B cell (primary cell): ENCODE results near the gene SDHAF2. TPM values are rescaled to one million over a fixed set of nuclear protein-coding genes. Genes with fewer than 3 reads are reported as not detected.
"Not testable (repeated sequence)": the region's sequence is repeated elsewhere in the genome, so short reads cannot be mapped to it uniquely, and the experiment has no call there.

Source experiments
- ATAC-seq: fragments of 200-7000 bp; cut with Tn5 transposase; one replicate; pipeline ENCODE4 v1.10.0; 2021; ENCODE audit warnings: low read depth, mild to moderate bottlenecking, moderate number of reproducible peaks, moderate library complexity
- CTCF ChIA-PET: fragments of 350-600 bp; sonication (Branson Sonifier 250); formaldehyde crosslinking; loops from one replicate; lab custom pipeline; 2021; ENCODE audit warnings: antibody characterized with exemption, inconsistent platforms; lab: Charles Lee
- POLR2A ChIA-PET: fragments of 350-600 bp; sonication (Branson Sonifier 250); formaldehyde crosslinking; loops from one replicate; lab custom pipeline; 2021; ENCODE audit warnings: antibody characterized with exemption; lab: Charles Lee
- DNase-seq: peaks from one replicate; pipeline ENCODE4 v3.0.0; 2013
- H2AFZ ChIP-seq: 2 replicates; pipeline ENCODE4 v1.6.1; 2012; ENCODE audit warnings: mild to moderate bottlenecking, low read depth, low read length; ENCODE audit not compliant: insufficient read depth, poor library complexity, severe bottlenecking
- H3K27ac ChIP-seq, 2 donors: 1 replicate in 1 of 2; 2 replicates in 1 of 2; pipeline ENCODE4 v1.5.1; 2012 to 2013; ENCODE audit warnings: low read length in 2 of 2, mild to moderate bottlenecking in 2 of 2, moderate library complexity in 1 of 2
- H3K27me3 ChIP-seq, 4 experiments: fragments of 200-600 bp in 1 of 4; sonication (generic) in 1 of 4; replicated peaks in 1 of 4; 1 replicate in 2 of 4; 2 replicates in 2 of 4; pipeline versions ENCODE4 v1.6.1 to v1.7.0; 2013 to 2016; ENCODE audit warnings: low read length in 3 of 4, mild to moderate bottlenecking in 2 of 4, mixed read lengths in 1 of 4, moderate library complexity in 1 of 4; ENCODE audit not compliant: insufficient read depth in 4 of 4, control insufficient read depth in 3 of 4; ENCODE audit errors: control extremely low read depth in 1 of 4
- H3K36me3 ChIP-seq, 2 experiments: replicated peaks in 1 of 2; 1 replicate in 1 of 2; 2 replicates in 1 of 2; pipeline versions ENCODE4 v1.6.1 to v1.7.1; 2013; ENCODE audit warnings: low read length in 1 of 2; ENCODE audit not compliant: insufficient read depth in 2 of 2, control insufficient read depth in 1 of 2; ENCODE audit errors: control extremely low read depth in 1 of 2, extremely low read depth in 1 of 2
- H3K4me1 ChIP-seq, 2 donors: fragments of 200-600 bp in 1 of 2; sonication (generic) in 1 of 2; 1 replicate in 1 of 2; 2 replicates in 1 of 2; pipeline versions ENCODE4 v1.5.1 to v1.6.1; 2013 to 2017; ENCODE audit warnings: low read length in 2 of 2; ENCODE audit not compliant: control insufficient read depth in 2 of 2, insufficient read depth in 2 of 2
- H3K4me2 ChIP-seq: replicated peaks from 2 replicates; pipeline ENCODE3; 2012; ENCODE audit warnings: mild to moderate bottlenecking, low read depth, low read length; ENCODE audit not compliant: poor library complexity, severe bottlenecking
- H3K4me3 ChIP-seq, 5 experiments: fragments of 200-600 bp in 1 of 5; sonication (generic) in 1 of 5; 1 replicate in 3 of 5; 2 replicates in 2 of 5; pipeline versions ENCODE4 v1.5.1 to v1.7.0; 2011 to 2016; ENCODE audit warnings: low read length in 4 of 5, mild to moderate bottlenecking in 4 of 5, low read depth in 2 of 5, control low read depth in 1 of 5, moderate library complexity in 1 of 5; ENCODE audit not compliant: insufficient read depth in 1 of 5; ENCODE audit errors: control extremely low read depth in 1 of 5, extremely low read depth in 1 of 5
- H3K79me2 ChIP-seq: fragments of 200-600 bp; sonication (generic); one replicate; pipeline ENCODE4 v1.6.0; 2016; ENCODE audit warnings: low read length; ENCODE audit not compliant: control insufficient read depth, insufficient read depth
- H3K9ac ChIP-seq: fragments of 200-600 bp; sonication (generic); 2 replicates; pipeline ENCODE4 v1.6.1; 2017; ENCODE audit warnings: mild to moderate bottlenecking, low read length, moderate library complexity
- H3K9me3 ChIP-seq, 3 donors: one replicate each; pipeline versions ENCODE4 v1.6.1 to v1.7.1; 2013; ENCODE audit warnings: low read length in 2 of 3; ENCODE audit not compliant: control insufficient read depth in 2 of 3, insufficient read depth in 1 of 3; ENCODE audit errors: control extremely low read depth in 1 of 3
- H4K20me1 ChIP-seq: 2 replicates; pipeline ENCODE4 v1.6.0; 2012; ENCODE audit warnings: mild to moderate bottlenecking, low read length; ENCODE audit not compliant: insufficient read depth, control insufficient read depth, poor library complexity, severe bottlenecking
- H3K27ac Mint-ChIP-seq: one replicate; pipeline ENCODE4 v1.8.0; 2021; ENCODE audit warnings: mixed read lengths
- H3K27me3 Mint-ChIP-seq: one replicate; pipeline ENCODE4 v1.8.0; 2021; ENCODE audit warnings: mixed read lengths
- H3K4me1 Mint-ChIP-seq: one replicate; pipeline ENCODE4 v1.8.0; 2021; ENCODE audit warnings: mixed read lengths
- H3K4me3 Mint-ChIP-seq: one replicate; pipeline ENCODE4 v1.8.0; 2021; ENCODE audit warnings: mixed read lengths
- H3K9me3 Mint-ChIP-seq: one replicate; pipeline ENCODE4 v1.8.0; 2022; ENCODE audit warnings: mixed read lengths; ENCODE audit not compliant: insufficient read depth
- EZH2 ChIP-seq: IDR thresholded peaks from 2 replicates; pipeline ENCODE4 v1.6.1; 2012; ENCODE audit warnings: borderline replicate concordance, low read depth, mild to moderate bottlenecking, moderate library complexity, low read length; ENCODE audit not compliant: insufficient read depth, poor library complexity, severe bottlenecking
- WGBS: methylation state at CpG from one replicate; pipeline ENCODE4 v1.1.5; 2013; ENCODE audit warnings: missing lambda C conversion rate; ENCODE audit not compliant: insufficient coverage; 5-methylcytosine and 5-hydroxymethylcytosine counted together
- intact Hi-C: fragments of 100-400 bp; cut with micrococcal nuclease; formaldehyde crosslinking; loops from one replicate; pipeline ENCODE4 v1.10.0; 2022
- polyA plus RNA-seq: library from polyadenylated mRNA; depleted of rRNA; stranded (reverse); fragments of >200 nt; gene quantifications from 2 replicates; pipeline ENCODE4 v1.2.3, GENCODE V29; 2012
- total RNA-seq, 2 donors: library from RNA; stranded (reverse); fragments of 120-200 nt in 1 of 2; gene quantifications; 1 replicate in 1 of 2; 2 replicates in 1 of 2; pipeline versions ENCODE4 v1.2.3 to v1.2.4, GENCODE V29; 2013 to 2022
- TF ChIP-seq, protein P1 (sequence below): fragments of 200-600 bp; IDR thresholded peaks from one replicate; pipeline ENCODE4 v1.8.0; 2022; ENCODE audit warnings: antibody characterized with exemption, mild to moderate bottlenecking

SDHAF2 gene
- total and polyA plus RNA-seq, 2 donors (not counting 1 experiment from before 2014, with no cell fraction given), result 48.9 to 60.8 TPM

DNA sequence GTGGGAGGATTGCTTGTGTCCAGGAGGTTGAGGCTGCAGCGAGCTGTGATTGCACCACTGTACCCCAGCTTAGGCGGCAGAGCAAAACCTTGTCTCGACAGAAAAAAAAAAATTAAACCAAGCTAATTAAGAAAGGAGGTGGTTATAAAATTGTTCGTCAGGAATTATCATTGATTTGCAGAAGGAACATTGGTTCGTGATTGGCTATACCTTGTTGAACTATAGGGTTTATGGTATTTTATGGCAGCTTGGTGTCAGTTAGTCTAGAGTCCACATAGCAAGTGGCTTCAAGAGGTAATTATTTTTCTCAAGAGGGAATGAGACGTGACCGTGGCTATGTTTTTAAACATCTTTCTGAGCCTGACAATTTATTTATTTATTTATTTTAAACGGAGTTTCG lies 49.0 kb upstream of the SDHAF2 start:
- no peak for ATAC-seq
- no peaks in the 10 kb centered on the region for H4K20me1 ChIP-seq
- no peak overlapping the region for H3K9ac ChIP-seq
- H3K4me2 ChIP-seq, result no peak overlapping the region
- H3K79me2 ChIP-seq, result no peaks in the 10 kb centered on the region
- WGBS, result 100% methylated on average over 5 of the region's 9 CpGs
- H3K36me3 ChIP-seq, result no peaks in the 10 kb centered on the region
- DNase-seq, result no peak
- POLR2A ChIA-PET, result no interaction called here
- CTCF ChIA-PET, result interaction anchor here (9.3 to 9.4 kb wide), 2 partner anchors 23 to 43 kb away, joined by 206 to 649 read pairs; partner anchors contain the start of genes CYB561A3, DDB1, TKFC and TMEM138
- no peak overlapping the region for H3K4me3 ChIP-seq
- no peak overlapping the region for H2AFZ ChIP-seq
- H3K27me3 ChIP-seq, result no peaks in the 10 kb centered on the region
- TF ChIP-seq EZH2, result no peak
- TF ChIP-seq, protein P1, sequence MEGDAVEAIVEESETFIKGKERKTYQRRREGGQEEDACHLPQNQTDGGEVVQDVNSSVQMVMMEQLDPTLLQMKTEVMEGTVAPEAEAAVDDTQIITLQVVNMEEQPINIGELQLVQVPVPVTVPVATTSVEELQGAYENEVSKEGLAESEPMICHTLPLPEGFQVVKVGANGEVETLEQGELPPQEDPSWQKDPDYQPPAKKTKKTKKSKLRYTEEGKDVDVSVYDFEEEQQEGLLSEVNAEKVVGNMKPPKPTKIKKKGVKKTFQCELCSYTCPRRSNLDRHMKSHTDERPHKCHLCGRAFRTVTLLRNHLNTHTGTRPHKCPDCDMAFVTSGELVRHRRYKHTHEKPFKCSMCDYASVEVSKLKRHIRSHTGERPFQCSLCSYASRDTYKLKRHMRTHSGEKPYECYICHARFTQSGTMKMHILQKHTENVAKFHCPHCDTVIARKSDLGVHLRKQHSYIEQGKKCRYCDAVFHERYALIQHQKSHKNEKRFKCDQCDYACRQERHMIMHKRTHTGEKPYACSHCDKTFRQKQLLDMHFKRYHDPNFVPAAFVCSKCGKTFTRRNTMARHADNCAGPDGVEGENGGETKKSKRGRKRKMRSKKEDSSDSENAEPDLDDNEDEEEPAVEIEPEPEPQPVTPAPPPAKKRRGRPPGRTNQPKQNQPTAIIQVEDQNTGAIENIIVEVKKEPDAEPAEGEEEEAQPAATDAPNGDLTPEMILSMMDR, result no peak
- no peaks in the 10 kb centered on the region for H3K27me3 Mint-ChIP-seq
- no peak overlapping the region for H3K27ac Mint-ChIP-seq
- H3K9me3 Mint-ChIP-seq, result no peaks in the 10 kb centered on the region
- no peaks in the 10 kb centered on the region for H3K9me3 ChIP-seq
- intact Hi-C loops, result loop anchor here (10.0 kb wide), 1 partner anchor 126 kb away; no protein-coding TSS in a partner anchor
- no peak overlapping the region for H3K27ac ChIP-seq
- H3K4me1 Mint-ChIP-seq, result peaks cover 8% of the 10 kb centered on the region
- no peak overlapping the region for H3K4me3 Mint-ChIP-seq
- peaks cover 5 to 8% of the 10 kb centered on the region in 2 donors for H3K4me1 ChIP-seq

GRCh38 chr11:61383859-61384258 lies 46.1 kb upstream of the SDHAF2 start:
- not testable (repeated sequence) for H3K9ac ChIP-seq
- intact Hi-C loops, result loop anchor here (10.0 kb wide), 1 partner anchor 129 kb away; no protein-coding TSS in a partner anchor
- POLR2A ChIA-PET, result interaction anchor here (0.7 to 4.0 kb wide), 3 partner anchors 22 to 50 kb away, joined by 3 to 30 read pairs (median 3); partner anchors contain the start of gene TMEM138

More at GRCh38 chr11:61383859-61384258, 46.1 kb upstream of the SDHAF2 start:
- not testable (repeated sequence) for H3K79me2 ChIP-seq, H3K4me2 ChIP-seq, H3K27ac ChIP-seq, H3K9me3 Mint-ChIP-seq, H2AFZ ChIP-seq, H3K27ac Mint-ChIP-seq, H3K36me3 ChIP-seq, H3K27me3 ChIP-seq, H3K4me1 Mint-ChIP-seq, H3K9me3 ChIP-seq, DNase-seq, ATAC-seq, H3K4me3 Mint-ChIP-seq, H3K27me3 Mint-ChIP-seq, H3K4me3 ChIP-seq, H4K20me1 ChIP-seq, H3K4me1 ChIP-seq
- WGBS, result 95% methylated on average over 5 of the region's 5 CpGs
- CTCF ChIA-PET, result interaction anchor here (1.2 to 9.4 kb wide), 10 partner anchors 9 to 57 kb away, joined by 4 to 649 read pairs (median 25); partner anchors contain the start of genes CYB561A3, DDB1, TKFC and TMEM138
